HG02642 (cell line): ENCODE results near the gene KBTBD12.
"Not testable (repeated sequence)": the region's sequence is repeated elsewhere in the genome, so short reads cannot be mapped to it uniquely, and the experiment has no call there.

ENCODE experiments used
- ATAC-seq: cut with Tn5 transposase; IDR thresholded peaks from one replicate; pipeline ENCODE4 v1.9.1; 2021; ENCODE audit warnings: mild to moderate bottlenecking; ENCODE audit not compliant: unreplicated experiment, poor library complexity

Gene KBTBD12, protein sequence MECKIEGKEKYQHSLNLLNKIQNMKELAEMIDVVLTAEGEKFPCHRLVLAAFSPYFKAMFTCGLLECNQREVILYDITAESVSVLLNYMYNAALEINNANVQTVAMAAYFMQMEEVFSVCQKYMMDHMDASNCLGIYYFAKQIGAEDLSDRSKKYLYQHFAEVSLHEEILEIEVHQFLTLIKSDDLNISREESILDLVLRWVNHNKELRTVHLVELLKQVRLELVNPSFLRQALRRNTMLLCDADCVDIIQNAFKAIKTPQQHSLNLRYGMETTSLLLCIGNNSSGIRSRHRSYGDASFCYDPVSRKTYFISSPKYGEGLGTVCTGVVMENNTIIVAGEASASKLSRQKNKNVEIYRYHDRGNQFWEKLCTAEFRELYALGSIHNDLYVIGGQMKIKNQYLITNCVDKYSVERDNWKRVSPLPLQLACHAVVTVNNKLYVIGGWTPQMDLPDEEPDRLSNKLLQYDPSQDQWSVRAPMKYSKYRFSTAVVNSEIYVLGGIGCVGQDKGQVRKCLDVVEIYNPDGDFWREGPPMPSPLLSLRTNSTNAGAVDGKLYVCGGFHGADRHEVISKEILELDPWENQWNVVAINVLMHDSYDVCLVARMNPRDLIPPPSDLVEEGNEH

DNA sequence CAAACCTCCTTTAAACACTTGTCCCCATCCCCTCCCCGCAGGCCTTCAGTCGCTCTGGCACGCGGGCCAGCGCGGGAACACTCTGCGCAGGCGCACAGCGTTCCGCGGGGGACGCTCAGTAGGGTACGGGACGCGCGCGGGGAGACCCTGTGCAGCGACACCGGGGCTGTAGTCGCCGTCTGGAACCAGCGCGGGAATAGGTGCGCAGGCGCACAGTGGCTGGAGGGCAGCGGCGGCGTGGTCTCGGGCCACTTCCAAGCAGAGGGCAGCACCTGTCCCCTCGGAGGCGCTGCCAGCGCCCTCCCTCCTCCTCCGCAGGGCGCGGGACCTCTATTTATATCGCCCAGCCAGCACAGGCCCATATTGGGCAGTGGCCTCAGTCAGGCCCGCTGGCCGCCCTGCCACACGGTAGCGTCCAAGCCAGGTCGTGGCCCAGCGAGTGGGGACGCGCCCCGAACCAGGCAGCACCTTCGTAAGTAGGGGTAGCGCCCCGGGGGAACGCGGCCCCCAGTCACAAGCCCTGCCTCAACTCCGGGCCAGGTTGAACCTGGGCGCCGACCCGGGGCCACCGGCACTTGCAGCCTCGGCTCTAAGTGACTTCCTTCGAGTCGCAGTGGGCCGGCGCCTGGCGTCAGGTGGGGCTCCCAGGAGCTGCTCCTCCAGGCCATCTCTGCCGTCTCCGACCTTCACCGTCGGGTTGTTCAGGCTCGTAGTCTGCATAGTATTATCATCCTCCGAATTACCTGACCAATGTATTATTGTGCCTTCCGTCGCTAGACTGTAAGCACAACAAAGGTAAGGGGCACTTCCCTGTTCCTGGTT, at the start of gene KBTBD12:
KBTBD12 (plus strand) TSS at position 118 of the 822 bp plus-strand sequence. CDS start 7,830 bp downstream, outside the sequence.
- no peak for ATAC-seq

DNA sequence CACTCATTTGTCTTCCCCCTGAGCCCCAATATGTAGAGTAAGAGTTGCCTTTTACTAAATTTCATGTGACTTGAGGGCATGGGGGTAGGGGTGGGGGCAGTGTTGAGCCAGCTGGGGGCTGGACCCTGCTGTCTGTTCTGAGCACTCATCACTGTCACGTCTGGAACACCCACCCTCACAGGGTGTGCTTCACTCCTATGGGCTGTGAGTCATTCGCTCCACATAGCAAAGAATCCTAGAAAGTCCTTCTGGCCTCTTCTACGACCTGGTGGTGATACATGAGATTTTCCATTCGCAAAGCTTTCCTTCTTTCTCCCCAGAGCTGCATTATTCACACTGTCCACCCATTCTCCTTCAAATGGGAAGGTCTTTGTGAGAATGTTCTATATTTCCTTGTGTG, 49.1 kb upstream of the KBTBD12 start:
- no peak for ATAC-seq

DNA sequence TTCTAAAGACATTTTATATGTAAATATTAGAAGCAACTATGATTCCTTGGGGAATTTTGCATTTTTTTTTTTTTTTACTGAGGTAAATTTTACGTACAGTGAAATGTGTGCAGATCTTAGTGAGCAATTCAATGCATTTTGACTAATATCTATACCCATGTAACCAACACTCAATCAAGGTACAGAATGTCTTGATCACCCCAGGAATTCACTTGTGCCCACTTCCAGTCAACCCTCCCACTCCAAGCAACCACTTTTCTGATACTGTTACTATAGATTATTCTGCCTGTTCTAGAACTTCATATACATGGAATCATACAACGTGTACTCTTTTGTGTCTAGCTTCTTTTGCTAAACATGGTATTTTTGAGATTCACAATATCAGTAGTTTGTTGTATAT, 47.6 kb upstream of the KBTBD12 start:
- no peak for ATAC-seq

DNA sequence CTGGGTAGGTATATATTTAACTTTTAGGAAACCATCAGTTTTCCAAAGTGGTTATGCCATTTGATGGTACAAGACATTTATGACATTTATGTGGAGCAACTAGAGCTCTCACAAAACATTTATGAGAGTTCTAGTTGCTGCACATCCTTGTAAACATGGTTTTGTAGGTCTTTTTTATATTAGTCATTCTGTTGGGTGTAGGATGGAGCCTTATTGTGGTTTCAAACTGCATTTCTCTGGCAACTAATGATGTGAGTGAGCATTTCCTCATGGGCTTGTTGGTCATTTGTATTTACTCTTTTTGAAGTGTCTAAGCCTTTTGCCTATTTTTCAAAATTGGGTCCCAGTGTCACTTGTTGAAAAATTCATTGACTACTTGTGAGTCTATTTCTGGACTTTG, 47.0 kb upstream of the KBTBD12 start:
- ATAC-seq: no peak

DNA sequence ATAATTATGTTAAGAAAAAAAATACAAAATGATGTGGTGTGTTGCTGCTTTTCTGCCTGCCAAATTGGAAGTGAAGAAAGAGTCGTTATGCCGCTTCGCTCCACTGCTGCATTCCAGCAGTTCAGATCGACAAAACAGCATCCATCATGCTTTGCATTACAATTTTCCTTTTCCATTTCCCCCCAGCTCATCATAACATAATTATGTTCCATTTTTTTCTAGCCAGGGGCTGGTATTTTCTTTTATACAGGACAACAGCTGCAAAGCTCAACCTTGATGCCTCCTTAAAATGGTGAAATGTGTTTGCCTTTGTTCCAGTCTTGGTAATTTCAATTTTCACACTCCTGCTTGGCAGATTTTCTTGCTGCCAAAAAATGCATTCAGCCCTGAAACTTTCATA, 44.9 kb upstream of the KBTBD12 start:
- no peak for ATAC-seq

DNA sequence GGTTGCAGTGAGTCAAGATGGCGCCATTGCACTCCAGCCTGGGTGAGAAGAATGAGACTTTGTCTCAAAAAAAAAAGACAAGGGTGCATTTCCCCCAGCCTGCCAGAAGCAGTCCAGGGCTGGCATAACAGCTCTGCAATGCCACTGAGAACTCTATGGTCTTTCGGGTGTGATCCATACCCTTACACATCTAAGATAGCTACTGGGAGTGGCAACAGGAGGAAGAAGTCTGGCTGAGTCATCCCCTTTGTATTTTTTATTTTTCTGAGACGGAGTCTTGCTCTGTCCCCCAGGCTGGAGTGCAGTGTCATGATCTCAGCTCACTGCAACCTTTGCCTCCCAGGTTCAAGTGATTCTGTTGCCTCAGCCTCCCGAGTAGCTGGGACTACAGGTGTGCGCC, 40.9 kb upstream of the KBTBD12 start:
- not testable (repeated sequence) for ATAC-seq

DNA sequence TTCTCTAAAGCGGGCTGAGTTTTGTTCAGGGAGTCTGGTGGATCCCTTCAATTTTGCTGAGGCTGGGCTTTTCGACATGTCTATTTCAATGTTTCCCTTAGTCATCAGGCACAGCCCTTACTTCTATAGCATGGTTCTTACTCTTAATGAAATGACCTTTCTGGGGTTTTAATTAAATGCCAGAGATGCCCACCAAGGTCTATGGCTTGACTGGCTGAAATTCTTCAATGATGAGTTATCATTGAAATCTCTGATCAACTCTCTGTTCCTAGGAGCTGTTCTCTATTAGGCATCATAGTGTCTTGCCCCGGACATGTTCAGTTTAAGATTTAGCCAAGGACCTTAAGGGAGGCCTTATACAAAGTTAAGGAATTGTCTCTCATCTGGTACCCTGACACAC, 33.4 kb upstream of the KBTBD12 start:
- ATAC-seq: no peak

DNA sequence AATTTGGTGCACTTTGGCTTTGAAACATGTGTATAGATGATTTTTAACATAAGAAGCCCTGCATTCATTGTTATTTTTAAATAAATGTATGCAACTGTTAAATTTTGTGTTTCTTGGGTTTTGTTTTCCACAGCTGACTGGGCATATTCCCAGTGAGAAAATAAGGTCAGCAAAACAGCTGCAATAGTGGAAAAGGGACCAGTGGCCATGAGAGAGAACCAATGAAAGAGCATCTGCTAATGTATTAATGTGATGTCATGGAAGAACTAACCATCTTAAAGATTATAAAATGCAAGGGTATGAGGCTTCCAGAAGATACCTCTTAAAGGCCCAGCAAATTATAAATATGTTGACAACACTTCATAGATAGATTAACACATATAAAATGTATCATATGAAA, 31.0 kb upstream of the KBTBD12 start:
- no peak for ATAC-seq

DNA sequence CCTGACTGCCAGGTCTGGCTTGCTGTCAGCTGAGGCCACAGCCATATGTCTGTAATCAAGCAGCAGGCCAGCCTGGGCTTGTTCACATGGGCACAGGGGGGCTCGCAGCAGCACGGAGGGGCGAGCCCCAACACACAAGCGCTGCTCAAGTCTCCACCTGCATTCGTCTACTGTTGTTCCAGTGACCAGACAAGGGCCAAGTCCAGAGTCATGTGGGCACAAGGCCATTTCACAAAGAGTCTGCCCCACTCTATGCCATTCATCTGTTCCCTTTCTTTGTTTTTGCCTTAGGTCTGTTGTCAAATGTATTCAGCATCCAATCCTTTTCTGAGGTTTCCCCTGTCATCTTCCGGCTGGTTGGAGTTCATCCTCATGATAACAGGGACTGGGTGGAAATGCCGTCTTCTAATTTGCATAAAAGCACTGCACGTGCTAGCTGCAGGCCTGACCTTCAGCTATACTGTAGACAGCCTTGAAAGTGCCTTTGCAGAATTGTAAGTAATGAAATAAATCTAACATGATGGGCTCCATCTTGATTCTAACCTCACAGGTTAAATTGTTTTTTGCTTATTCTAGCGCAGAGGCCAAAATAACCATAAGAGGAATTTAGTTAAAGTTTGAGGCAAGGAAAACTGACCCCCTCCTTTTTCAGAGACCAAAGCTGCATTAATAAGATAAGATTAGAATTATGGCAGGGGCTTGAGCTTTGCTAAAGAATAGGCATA, 28.6 kb upstream of the KBTBD12 start:
- ATAC-seq: no peak

DNA sequence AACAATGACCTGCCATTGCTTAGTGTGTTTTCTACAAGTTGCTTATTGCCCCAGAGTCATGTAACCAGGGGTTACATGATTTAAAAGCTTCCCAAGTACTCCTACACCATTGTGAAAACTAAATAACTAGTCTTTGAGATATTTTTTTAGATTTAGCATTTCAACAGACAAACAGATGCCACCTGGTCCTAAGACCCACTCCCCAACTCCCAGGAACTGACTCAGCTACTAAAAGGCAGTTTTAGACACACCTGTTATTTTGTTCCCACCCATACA, 28.1 kb upstream of the KBTBD12 start:
- ATAC-seq: no peak

DNA sequence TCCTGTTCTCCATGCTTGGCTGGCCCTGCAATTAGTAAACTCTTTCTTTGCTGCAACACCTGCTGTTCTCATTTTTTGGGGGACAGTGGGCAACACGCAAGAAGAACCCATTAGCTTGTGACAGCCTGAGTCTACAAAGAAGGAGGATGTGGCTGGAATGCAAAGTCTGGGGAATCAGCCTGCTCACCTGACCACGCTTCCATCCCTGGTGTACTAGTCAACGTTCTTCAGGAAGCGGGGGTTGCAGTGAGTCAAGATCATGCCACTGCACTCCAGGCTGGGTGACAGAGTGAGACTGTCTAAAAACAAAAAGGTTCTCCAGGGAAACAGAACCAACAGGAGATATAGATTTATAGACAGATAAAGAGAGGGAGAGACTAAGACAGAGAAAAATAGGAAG, 27.7 kb upstream of the KBTBD12 start:
- ATAC-seq: no peak

DNA sequence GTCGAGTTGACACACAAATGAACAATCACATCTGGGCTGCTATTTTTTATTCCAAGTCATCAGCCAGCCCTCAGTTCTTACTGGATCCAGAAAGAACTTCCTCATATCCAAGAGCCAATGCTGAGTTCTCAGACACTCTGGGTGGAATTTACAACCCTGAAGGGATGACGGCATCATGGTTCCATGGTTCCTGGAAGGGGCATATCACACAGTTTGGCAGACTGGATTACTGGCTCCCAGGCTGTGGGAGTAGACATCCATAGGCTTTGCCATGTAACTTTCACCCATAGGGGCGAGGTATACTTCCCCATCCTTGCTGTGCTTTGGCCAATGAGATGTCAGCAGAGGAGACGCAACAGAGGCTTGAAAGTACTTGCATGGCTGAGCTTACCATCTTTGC, 26.9 kb upstream of the KBTBD12 start:
- no peak for ATAC-seq

DNA sequence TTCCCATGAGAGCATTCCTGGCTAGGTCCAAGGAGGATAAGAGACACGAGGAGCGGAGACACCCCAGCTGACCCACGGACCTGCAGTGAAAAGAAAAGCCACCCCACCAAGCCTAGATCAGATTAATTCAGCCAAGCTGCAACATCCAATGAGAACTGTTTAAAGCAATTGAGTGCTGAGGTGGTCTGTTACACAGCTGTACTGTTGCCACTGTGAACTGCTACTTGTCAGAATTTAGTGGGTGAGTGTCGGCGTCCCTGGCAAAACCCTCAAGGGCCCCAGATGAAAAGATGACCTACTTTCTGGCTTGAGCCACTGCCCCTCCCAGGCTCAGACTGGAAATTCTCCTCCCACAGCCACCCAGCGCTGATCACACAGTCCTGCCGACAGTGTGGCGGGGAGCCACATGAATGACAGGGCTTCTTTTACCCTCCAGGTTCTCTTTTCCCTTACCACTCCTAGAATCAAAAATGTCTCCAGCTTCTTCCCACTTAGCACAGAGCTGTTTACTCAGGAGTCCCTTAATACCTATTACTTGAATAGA, 26.4 kb upstream of the KBTBD12 start:
- no peak for ATAC-seq

DNA sequence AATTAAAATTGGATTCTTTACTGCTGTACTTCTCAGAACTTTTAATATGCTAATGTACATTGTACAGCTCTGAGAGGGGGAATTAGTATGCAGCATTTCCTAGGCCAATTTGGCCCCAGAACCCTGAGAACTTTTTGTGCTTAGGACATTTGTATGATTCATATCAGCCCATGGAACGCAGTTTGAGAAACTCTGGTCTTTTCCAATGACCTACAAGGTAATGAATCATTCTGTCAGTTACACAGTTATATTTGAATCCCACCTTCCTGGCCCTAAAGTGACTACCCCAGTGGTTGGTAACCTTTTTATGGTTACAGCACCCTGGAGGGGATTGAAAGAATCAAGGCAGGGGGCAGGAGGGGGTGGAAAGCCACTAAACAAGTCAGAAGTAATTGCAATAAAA, 25.6 kb upstream of the KBTBD12 start:
- no peak for ATAC-seq

DNA sequence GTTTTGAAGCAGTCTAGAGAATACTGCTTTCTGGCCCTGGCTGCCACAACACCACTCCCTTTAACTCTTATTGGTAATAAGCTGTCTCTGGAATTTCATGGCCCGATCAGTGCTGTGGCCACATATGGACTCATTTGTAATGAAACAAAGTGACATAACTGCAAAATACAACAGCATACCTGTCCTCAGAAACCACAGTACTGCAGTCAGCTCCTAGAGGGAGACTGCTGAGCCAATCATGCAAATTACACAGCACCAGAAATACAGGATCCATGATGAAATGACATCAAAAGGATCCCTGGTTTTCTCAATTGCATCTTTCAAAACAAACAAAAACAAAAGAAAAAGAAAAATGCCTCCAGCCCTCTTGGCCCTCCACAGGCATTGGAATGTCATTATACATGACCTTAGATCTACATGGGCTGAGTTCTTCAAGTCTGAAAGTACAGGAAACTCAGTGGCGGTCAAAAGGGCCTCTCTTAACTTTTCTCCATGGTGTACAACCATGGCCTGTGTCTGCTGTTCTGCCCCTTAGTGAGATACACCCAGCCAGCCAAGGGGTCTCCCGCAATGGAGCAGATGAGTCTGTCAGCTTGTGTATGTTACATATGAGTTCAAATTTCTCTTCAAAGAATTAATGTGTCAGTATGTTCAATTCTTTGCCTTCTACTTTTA, 24.9 kb upstream of the KBTBD12 start:
- ATAC-seq: no peak

DNA sequence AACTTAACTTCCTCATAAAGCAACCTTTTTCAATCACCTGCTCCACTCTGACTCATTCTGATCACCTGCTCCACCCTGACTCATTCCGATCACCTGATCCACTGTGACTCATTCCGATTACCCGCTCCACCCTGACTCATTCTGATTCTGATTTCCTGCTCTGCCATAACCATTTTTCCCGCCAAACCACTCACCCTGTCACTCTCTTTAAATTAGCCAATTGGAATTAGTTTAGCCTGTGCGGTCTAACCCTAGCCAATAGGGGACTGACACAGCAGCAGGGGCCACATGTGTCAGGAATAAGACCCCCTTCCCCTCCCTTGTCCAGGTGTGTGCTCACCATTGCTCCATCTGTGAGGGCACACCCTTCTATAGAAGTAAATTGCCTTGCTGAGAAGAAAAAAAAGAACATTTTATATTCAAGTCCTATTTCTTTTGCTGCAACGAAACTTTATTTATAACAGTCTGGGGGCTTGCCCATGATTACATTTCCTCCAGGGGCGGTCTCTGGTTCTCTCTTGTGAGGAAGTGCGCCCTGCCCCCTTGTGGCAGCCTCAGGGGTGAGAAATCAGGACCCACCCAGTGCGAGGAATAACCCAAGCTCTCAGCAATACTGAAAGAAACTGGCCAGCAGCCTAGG, 24.3 kb upstream of the KBTBD12 start:
- not testable (repeated sequence) for ATAC-seq

DNA sequence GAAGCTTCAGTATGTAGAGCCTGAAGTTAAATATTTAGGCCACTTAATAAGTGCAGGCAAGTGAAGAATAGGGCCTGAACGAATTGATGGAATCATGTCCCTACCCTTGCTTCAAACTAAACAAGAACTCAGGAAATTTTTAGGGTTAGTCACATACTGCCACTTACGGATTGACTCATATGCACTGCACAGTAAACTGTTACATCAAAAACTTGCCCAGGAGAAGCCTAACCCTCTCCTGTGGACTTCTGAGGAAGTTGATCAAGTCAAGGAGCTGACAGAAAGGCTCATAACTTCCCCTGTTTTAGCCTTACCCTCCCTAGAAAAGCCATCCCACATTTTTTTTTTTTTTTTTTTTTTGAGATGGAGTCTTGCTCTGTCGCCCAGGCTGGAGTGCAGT, 20.6 kb upstream of the KBTBD12 start:
- ATAC-seq: no peak

DNA sequence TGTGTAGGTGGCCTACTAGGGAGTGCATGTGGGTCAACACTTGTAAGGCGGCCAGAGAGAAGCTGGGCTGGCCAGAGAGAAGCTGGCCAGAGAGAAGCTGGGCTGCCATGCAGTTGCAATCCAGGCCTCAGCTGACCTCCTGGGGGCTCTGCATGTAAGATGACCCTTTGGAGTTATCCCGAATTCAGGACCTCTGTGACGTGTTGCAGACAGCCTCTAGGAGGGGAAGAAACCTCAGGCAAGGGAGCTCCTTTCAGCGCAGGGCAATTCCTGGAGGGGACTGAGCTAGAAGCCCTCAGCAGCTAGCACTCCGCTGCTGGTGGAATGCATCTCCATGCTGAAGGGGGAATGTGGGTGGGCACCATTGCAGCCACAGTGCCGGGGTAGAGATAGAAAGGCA, 15.8 kb upstream of the KBTBD12 start:
- no peak for ATAC-seq

DNA sequence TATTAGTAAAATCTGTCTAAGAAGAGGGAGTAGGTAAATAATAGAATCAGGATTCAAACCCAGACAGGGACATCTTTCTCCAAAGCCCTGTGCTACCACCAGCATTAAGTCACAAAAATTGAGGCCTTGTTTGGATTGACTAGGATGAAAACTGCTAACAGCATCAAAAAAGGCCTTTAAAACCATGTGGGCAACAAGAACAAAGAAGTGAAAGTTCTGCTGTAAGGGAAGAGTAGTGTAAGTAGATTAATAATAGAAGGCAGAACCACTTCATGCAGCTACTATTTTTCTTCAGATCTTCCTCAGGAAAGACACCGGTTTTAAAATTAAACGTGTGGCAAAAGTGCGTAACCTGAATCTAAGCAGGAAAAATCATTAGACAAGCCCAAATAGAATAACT, 15.3 kb upstream of the KBTBD12 start:
- ATAC-seq: no peak
